Tibial artery (tissue), 4 donors: Measurements from ENCODE around the gene RASGRP2.

Source experiments
- DNase-seq, 2 donors: peaks; one replicate each; pipeline ENCODE4 v3.0.0-alpha.2; 2019
- H3K27ac ChIP-seq, 2 donors: fragments of 200-600 bp; sonication (generic) in 1 of 2; 1 replicate in 1 of 2; 2 replicates in 1 of 2; pipeline ENCODE4 v1.5.1; 2018 to 2019; ENCODE audit warnings: mild to moderate bottlenecking in 1 of 2
- H3K27me3 ChIP-seq, 2 donors: fragments of 200-600 bp; sonication (generic) in 1 of 2; one replicate each; pipeline versions ENCODE4 v1.5.1 to v1.6.0; 2016 to 2019
- H3K36me3 ChIP-seq, 3 donors: fragments of 200-600 bp; sonication (generic) in 2 of 3; one replicate each; pipeline ENCODE4 v1.5.1; 2016 to 2019; ENCODE audit warnings: mild to moderate bottlenecking in 2 of 3
- H3K4me1 ChIP-seq, 4 donors: fragments of 200-600 bp; sonication (generic) in 2 of 4; 1 replicate in 3 of 4; 2 replicates in 1 of 4; pipeline ENCODE4 v1.5.1; 2016 to 2019
- H3K4me3 ChIP-seq, 2 donors: fragments of 200-600 bp; sonication (generic) in 1 of 2; 1 replicate in 1 of 2; 2 replicates in 1 of 2; pipeline ENCODE4 v1.5.1; 2018 to 2019; ENCODE audit warnings: mild to moderate bottlenecking in 2 of 2
- H3K9me3 ChIP-seq, 3 donors: fragments of 200-600 bp; sonication (generic) in 1 of 3; one replicate each; pipeline ENCODE4 v1.5.1; 2016 to 2019
- intact Hi-C: fragments of 100-400 bp; cut with DNase I; formaldehyde crosslinking; loops from one replicate; pipeline ENCODE4 v1.15.0; 2023; ENCODE audit warnings: low total_unique reads
- TF ChIP-seq, protein P1 (sequence below), 2 experiments: fragments of 200-600 bp in 1 of 2; fragments of 450-650 bp in 1 of 2; IDR thresholded peaks; one replicate each; pipeline ENCODE4 v1.5.1; 2017 to 2019; ENCODE audit warnings: antibody characterized with exemption in 2 of 2, mild to moderate bottlenecking in 1 of 2, moderate library complexity in 1 of 2

The RASGRP2 gene

GRCh38 chr11:64713781-64714363, 30.1 kb downstream of the RASGRP2 start:
- no peaks in the 10 kb centered on the region for H3K9me3 ChIP-seq
- no peak for DNase-seq
- H3K4me1 ChIP-seq, result peaks cover 0 to 19% (median 11%) of the 10 kb centered on the region in 4 donors
- no peaks in the 10 kb centered on the region for H3K36me3 ChIP-seq
- intact Hi-C loops, result no loop called here
- TF ChIP-seq, protein P1, sequence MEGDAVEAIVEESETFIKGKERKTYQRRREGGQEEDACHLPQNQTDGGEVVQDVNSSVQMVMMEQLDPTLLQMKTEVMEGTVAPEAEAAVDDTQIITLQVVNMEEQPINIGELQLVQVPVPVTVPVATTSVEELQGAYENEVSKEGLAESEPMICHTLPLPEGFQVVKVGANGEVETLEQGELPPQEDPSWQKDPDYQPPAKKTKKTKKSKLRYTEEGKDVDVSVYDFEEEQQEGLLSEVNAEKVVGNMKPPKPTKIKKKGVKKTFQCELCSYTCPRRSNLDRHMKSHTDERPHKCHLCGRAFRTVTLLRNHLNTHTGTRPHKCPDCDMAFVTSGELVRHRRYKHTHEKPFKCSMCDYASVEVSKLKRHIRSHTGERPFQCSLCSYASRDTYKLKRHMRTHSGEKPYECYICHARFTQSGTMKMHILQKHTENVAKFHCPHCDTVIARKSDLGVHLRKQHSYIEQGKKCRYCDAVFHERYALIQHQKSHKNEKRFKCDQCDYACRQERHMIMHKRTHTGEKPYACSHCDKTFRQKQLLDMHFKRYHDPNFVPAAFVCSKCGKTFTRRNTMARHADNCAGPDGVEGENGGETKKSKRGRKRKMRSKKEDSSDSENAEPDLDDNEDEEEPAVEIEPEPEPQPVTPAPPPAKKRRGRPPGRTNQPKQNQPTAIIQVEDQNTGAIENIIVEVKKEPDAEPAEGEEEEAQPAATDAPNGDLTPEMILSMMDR (IDR thresholded peaks at IDR 0.05), result no peak
- no peak overlapping the region for H3K27ac ChIP-seq
- peak overlapping the region in 1 of 2 donors; percentile 5 for H3K4me3 ChIP-seq
- peaks cover 10 to 99% of the 10 kb centered on the region in 2 donors for H3K27me3 ChIP-seq

DNA sequence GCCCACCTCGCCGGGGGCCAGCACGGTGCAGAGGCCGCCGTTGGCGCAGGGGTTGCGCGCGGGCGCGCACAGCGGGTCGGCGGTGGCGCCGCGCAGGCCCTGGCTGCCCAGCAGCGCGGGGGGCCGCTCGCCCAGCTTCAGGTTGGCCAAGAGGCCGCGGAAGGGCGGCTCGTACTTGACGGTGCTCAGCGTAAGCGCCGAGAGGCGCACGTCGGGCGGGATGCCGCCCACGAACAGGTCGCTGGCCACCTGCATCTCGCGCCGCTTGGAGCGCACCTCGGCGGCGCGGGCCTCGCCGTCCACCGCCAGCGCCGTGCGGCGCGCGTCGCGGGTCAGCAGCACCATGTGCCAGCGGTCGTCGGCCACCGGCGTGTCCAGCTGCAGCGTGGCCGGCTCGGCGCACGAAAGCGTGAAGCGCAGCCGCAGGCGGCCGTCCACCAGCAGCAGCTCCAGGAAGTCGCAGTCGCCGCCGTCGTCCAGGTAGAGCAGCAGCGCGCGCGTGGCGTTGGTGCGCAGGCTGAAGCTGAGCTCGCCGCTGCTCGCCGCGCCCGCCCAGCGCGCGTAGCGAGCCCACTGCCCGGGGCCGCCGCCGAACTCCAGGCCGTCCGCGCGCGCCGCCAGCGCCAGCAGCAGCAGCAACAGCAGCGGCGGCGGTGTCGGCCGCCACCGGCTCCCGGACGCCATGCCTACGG, 30.8 kb downstream of the RASGRP2 start:
- TF ChIP-seq, protein P1 (IDR thresholded peaks at IDR 0.05), result no peak
- no peak for DNase-seq

DNA sequence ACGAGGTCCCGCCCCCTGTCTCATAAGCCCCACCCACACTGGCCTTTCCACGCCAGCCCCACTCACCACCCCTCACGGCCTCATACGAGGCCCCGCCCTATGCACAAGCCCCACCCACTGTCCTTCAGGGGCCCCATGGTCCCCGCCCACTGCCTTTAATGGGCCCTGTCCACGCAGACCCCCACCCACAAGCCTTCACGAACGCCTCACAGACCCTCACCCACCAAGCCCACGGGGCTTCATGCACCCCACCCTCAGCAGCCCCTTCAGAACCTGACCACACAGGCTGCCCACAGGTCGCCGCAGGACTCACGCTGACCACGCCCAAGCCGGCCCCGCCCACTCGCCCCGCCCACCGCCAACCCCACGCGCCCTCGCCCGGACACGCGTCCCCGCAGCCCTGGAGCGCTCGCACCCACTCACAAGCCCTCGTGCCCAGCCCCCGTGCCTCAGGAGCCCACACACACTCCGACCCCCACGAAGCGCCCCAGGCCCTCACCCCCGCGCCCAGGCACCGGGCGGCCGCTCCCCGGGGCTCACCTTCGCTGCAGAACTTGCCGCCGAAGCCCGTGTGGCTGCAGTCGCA, 31.4 kb downstream of the RASGRP2 start:
- DNase-seq, result no peak
- TF ChIP-seq, protein P1 (IDR thresholded peaks at IDR 0.05), result no peak
- Histone ChIP-seq H3K4me3 (no peak overlapping the region), H3K4me1 (peaks cover 0 to 19% (median 11%) of the 10 kb centered on the region in 4 donors), H3K36me3 (no peaks in the 10 kb centered on the region), H3K27me3 (peaks cover 10 to 99% of the 10 kb centered on the region in 2 donors), H3K27ac (no peak overlapping the region), H3K9me3 (no peaks in the 10 kb centered on the region)
- intact Hi-C loops, result no loop called here

More for the DNA sequence above, 30.8 kb downstream of the RASGRP2 start:
- peak overlapping the region in 1 of 2 donors; percentile 5 for H3K4me3 ChIP-seq
- no peaks in the 10 kb centered on the region for H3K36me3 ChIP-seq
- H3K27ac ChIP-seq, result no peak overlapping the region
- peaks cover 0 to 19% (median 11%) of the 10 kb centered on the region in 4 donors for H3K4me1 ChIP-seq
- intact Hi-C loops, result no loop called here
- H3K27me3 ChIP-seq, result peaks cover 10 to 99% of the 10 kb centered on the region in 2 donors
- no peaks in the 10 kb centered on the region for H3K9me3 ChIP-seq

GRCh38 chr11:64711956-64712362, 32.0 kb downstream of the RASGRP2 start:
- Histone ChIP-seq H3K4me1 (peaks cover 0 to 19% (median 11%) of the 10 kb centered on the region in 4 donors), H3K27me3 (peaks cover 10 to 98% of the 10 kb centered on the region in 2 donors), H3K4me3 (no peak overlapping the region), H3K27ac (no peak overlapping the region), H3K36me3 (no peaks in the 10 kb centered on the region), H3K9me3 (no peaks in the 10 kb centered on the region)
- intact Hi-C loops, result no loop called here
- DNase-seq, result no peak
- TF ChIP-seq, protein P1 (IDR thresholded peaks at IDR 0.05), result no peak

GRCh38 chr11:64711138-64711955, 32.6 kb downstream of the RASGRP2 start:
- peaks cover 0 to 19% (median 11%) of the 10 kb centered on the region in 4 donors for H3K4me1 ChIP-seq
- H3K27ac ChIP-seq, result no peak overlapping the region
- H3K4me3 ChIP-seq, result no peak overlapping the region
- DNase-seq, result no peak
- H3K36me3 ChIP-seq, result no peaks in the 10 kb centered on the region
- no peaks in the 10 kb centered on the region for H3K9me3 ChIP-seq
- TF ChIP-seq, protein P1 (IDR thresholded peaks at IDR 0.05), result no peak
- H3K27me3 ChIP-seq, result peaks cover 10 to 95% of the 10 kb centered on the region in 2 donors
- intact Hi-C loops, result no loop called here
